HG02973 (cell line): ENCODE measurements around the gene CCDC78.
A peak's percentile ranks its signal among the peaks of the same experiment; 100 is the strongest.
"Not testable (repeated sequence)": the region's sequence is repeated elsewhere in the genome, so short reads cannot be mapped to it uniquely, and the experiment has no call there.

ENCODE experiments used
- ATAC-seq: cut with Tn5 transposase; IDR thresholded peaks from one replicate; pipeline ENCODE4 v1.9.1; 2021; ENCODE audit warnings: moderate library complexity; ENCODE audit not compliant: unreplicated experiment

The CCDC78 gene

GRCh38 chr16:761625-762513 is 35.6 kb upstream of the CCDC78 start:
- ATAC-seq = no peak

DNA sequence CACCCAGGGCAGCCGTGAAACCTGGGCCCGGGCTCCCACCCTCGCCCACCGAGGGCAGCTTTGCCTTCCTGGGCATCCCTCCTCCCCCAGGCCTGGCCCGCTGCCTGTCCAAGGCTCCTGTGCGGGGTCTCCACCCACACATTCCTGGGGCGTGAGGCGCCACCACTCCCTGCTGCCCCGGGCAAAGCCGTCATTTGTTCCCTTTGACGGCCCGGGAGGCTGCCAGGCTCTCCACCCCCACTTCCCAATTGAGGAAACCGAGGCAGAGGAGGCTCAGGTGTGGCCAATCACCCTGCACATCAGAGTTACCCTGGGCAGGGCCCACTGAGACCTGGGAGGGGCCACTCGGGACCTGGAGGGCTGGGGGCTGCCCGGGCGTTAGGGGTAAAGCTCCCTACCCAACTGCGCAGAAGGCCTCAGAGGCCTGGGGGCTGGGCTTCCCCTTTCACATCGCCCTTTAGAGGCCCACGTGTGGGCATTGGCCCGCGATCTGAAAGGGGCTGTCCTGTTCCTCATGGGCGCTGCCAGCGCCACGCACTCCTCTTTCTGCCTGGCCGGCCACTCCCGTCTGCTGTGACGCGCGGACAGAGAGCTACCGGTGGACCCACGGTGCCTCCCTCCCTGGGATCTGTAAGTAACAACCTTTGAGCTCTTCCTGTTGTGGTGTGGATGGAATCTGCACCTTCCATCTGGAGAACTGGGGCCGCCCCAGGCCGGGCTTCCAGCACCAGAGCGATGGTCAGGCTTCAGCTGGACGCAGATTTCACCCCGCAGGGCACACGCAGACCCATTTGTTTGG is 34.5 kb upstream of the CCDC78 start, which contains the start of gene MSLN:
MSLN (plus strand) TSS at position 190 of the 799 bp plus-strand sequence. CDS start 1,947 bp downstream, outside the sequence.
- no peak for ATAC-seq

DNA sequence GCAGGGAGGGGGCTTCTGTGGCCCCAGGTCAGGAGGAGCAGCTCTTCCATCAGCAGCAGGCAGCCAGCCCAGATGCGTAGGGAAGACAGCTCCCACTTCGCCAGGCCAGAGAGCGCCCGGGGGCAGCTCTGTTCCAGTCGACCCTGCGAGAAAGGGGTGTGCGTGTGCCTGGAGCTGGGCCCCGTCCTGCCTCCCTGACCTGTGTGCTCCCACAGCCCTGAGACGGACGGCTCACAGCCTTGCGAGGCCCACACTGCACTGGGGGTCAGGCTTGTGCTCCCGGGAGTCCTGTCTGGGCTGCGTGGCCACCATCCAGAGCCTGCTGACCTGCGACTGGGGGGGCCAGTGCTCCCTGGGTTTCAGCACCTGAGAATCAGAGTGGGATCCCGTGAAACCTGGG is 33.8 kb upstream of the CCDC78 start:
- ATAC-seq = no peak

- ATAC-seq = no peak
Observed at GRCh38 chr16:759110-759910, 33.1 kb upstream of the CCDC78 start.

DNA sequence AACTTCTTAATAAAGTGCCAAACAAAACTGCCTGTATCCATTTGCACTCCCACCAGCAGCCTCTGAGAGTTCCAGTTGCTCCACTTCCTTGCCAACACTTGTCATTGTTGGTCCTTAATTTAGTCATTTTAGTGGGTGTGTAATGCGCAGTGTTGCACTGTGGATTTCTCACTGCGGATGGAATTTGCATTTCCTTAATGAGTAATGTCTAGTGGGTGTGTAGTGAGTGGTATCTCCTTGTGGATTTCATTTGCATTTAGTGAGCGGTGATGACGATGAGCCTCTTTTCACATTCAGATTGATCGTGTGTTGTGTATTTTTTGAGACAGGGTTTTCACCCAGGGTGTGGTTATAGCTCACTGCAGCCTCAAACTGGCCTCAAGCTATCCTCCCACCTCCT is 30.2 kb upstream of the CCDC78 start:
- ATAC-seq = no peak

DNA sequence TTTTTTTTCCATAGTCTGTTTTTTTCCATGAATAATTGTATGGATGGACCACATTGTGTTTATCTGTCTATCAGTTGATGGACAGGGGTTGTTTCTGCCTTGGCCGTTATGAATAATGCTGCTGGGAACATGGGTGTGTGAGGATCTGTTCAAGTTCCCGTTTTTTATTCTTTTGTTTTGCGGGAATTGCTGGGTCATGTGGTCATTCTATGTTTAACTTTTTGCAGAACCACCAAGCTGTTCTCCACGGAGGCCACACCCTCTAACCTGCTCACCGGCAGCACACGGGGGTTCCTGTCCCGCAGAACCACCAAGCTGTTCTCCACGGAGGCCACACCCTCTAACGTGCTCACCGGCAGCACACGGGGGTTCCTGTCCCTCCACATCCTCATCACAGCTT is 28.4 kb upstream of the CCDC78 start:
- no peak for ATAC-seq

GRCh38 chr16:754121-754607 is 27.9 kb upstream of the CCDC78 start:
- ATAC-seq = not testable (repeated sequence)

- ATAC-seq = no peak
Observed at GRCh38 chr16:752007-752312, 25.7 kb upstream of the CCDC78 start.

- no peak for ATAC-seq
Observed at GRCh38 chr16:751152-752006, 25.1 kb upstream of the CCDC78 start.

- ATAC-seq = no peak
Observed at GRCh38 chr16:750485-750884, 24.2 kb upstream of the CCDC78 start.

- no peak for ATAC-seq
Observed at GRCh38 chr16:749010-749409, 22.8 kb upstream of the CCDC78 start.

- no peak for ATAC-seq
Observed at GRCh38 chr16:747978-748746, 21.9 kb upstream of the CCDC78 start.

- ATAC-seq = no peak
Observed at GRCh38 chr16:746637-747036, 20.4 kb upstream of the CCDC78 start.

DNA sequence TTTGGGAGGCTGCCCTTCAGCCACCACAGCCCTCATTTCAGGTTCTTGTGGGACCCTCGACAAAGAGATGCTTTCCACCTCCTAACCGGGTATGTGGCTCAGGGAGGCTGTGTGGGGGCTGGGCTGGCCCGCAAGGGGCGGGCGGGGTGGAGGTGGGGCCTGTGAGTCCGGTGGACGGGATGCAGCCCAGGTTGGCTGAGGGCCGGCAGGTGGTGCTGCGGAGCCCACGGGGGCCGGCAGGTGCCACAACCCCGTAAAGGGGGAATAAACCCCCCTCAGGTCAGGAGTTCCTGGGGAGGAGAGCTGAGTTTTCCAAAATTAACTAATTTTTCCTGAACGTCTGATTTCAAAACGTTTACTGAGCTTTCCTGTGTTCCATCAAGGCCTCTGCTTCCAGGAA is 19.5 kb upstream of the CCDC78 start:
- no peak for ATAC-seq

DNA sequence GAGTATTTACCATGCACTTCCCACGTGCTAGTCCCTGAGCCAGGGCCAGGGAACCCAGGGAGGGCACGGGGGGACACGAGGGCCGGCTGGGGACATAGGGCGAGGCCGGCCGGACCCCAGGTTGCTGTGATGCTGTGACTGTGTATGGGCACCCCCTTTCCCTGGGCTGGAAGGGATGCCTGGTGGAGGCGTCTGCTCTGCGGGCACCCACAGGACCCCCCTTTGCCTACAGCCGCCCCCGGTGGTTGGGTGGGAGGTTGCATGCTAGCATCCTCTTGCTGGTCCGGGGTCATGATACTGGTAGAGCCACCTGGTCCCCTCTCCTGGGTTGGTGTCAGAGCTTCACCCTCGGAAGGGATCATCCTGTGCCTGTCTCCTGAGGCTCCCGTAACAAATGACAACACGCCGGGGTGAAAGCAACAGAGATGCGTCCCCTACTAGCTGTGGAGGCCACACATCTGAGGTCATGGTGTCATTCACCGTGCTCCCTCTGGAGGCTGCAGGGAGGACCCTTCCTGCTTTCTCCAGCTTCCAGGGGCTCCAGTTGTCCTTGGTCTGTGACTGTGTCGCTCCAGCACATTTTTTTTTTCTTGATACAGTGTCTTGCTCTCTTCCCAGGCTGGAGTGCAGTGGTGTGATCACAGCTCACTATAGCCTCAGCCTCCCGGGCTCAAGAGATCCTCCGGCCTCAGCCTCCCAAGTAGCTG is 17.7 kb upstream of the CCDC78 start:
- no peak for ATAC-seq

GRCh38 chr16:742894-743293 is 16.7 kb upstream of the CCDC78 start:
- not testable (repeated sequence) for ATAC-seq

DNA sequence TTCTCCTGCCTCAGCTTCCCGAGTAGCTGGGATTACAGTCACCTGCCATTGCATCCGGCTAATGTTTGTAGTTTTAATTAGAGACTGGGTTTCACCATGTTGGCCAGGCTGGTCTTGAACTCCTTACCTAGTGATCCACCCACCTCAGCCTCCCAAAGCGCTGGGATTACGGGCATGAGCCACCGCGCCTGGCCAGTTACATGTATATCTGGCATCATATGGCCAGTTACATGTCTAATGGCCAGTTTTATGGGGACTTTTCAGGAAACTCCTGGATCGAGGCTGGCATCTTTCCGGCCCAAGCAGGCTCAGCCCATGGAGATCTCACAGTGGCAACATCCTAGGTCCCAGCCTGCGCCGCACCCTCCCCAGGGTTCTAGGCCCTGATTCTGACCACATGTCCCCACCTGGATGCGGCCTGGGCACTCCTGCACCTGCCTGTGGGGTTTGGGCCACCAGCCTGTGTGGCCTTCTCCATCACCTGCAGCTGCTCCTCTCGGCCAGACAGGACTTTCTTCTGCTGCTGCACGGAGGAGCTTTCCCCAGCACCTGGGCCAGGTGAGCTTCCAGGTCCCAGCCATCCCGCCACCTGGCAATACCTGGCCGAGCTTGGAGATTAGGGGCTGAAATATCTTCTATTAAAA is 15.9 kb upstream of the CCDC78 start:
- no peak for ATAC-seq

DNA sequence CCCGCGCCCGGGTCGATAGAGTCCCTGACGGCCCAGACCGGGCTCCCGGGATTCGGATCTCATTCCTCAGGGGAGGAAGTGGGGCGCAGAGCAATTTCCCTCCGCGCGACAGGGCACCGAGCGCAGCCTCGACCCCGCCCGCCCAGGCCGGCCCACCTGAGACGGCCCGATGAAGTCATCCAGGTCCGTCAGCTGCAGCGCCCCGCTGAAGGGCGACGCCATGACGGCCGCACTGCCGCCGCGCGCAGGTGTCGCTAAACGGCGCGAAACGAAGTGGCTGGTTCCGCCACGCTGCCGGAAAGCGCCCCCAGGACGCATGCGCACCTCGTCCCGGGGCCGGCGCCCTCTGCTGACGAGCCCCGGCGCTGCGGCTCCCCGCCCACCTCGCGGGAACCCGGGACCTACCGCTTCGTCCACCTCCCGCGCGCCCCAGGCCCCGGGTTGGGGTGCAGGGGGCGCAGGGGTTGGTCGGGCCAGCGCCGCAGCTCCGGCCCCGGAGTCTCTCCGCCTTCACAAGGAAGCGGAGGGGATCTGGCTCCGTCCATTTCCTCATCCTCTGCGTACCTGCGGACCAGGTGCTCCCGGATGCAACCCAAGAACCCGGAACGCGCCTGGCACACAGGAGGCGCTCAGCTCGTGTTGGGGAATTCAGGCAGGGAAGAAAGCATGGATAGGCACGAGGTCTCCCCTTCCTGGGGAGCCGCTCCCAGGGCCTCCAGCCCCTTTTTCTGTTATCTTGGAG is 14.7 kb upstream of the CCDC78 start, which contains the start of gene CIAO3:
CIAO3 (minus strand) TSS at position 234 of the 742 bp plus-strand sequence; CDS start at position 222, 12 bp downstream.
- peak; percentile 81 for ATAC-seq
